Activated CD4-positive, alpha-beta T cell treated with anti-CD3 and anti-CD28 coated beads for 48 hours (primary cell): Measurements from ENCODE around the gene TGFBR2.
"Not testable (repeated sequence)": the region's sequence is repeated elsewhere in the genome, so short reads cannot be mapped to it uniquely, and the experiment has no call there.

Experiments
- DNase-seq: peaks from one replicate; pipeline ENCODE4 v3.0.0-alpha.2; 2020

TGFBR2 gene

DNA sequence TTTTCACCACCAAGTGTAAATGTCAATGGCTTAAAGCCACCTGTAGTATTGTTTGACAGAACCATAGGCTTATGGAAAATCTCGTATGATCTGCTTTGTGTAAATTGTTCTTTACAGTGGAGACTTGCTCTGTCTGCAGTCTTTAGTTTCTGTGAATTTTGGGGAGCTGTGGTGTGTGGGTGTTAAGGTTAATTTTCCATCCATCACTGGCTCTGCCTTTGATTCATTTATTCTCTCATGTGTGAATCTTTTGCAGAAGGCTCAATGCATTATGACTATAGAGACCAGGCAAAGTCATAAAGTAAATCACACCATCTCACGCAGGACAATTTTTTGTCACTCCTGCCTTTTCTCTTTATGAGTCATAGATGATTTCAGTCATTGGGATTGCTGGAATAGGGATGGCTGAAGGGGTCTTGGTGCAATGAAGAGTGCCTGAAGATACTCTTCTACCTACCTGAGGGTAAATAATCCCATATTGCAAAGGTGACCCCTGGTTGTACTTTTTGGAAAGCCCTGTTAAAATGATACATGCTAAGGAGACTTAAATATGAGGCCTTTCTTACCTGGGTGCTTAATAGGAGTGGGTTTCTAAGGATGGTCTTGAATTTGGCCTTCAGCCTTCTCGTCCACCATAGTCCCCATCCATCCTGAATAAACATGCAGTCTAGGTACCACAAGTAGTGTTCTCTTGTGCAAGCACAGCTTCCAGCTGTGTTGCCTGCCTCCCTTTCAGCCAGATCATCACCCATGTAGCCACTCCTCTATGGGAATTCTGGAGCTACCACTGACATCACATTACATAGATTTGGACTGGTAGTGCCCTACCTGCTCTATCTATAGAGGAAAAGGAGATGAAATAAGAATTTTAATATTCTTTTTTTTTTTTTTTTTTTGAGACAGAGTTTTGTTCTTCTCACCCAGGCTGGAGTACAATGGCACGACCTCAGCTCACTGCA is 14.3 kb downstream of the TGFBR2 start:
- peak; percentile 50 for DNase-seq

DNA sequence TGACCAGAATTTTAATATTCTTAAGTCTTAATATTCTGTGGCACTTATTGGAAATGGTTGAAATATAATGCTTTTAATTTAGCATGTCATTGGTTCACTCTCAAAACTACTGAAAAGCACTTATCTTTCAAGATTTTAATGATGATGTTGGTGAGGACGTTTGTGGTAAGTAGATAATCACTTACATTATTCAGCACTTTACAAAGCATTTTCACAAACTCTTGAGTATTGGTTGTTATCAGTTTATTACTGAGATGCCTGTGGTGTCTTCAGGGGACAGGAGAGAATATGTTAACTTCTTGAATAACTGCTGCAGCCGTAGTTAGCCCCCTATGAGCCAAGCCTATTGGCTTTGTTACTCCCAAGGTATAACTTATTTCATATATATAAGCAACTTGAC is 15.2 kb downstream of the TGFBR2 start:
- no peak for DNase-seq

DNA sequence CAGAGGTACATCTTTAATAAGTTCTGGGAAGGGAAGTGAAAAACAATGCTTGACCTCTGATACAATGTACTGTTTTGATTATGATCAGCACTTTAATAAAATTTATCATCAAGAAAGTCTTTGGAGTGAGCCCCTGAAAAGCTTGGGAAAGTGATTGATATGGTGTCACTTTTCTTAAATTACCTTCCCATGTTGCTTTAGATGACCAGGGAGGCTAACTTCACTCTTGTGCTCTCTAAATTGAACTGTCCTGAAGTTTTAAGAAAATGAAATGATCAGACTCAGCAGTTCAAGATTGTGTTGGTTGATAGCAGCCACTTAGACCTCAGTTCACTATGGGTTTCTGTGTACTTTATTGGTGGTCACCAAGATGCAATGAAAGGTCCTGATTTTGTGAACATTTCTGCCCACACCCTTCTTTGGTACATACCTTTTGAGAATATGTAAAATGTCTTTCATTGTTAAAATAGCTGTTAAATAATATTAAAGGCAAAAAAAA is 15.7 kb downstream of the TGFBR2 start:
- no peak for DNase-seq

DNA sequence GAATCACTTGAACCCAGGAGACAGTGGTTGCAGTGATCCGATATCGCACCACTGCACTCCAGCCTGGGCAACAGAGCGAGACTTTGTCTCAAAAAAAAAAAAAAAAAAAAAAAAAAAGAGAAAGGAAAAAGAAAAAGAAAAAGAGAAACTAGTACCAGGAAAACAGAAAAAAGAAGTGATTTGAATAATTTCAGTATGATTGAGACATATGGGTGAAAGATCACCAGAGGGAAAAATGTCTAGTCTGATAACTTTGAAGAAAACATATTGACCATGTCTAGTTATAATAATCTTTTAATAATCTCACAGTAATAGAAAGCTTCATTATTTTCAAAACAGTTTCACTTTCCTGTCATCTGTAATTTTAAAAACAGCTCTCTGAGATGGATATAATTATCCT is 16.4 kb downstream of the TGFBR2 start:
- no peak for DNase-seq

DNA sequence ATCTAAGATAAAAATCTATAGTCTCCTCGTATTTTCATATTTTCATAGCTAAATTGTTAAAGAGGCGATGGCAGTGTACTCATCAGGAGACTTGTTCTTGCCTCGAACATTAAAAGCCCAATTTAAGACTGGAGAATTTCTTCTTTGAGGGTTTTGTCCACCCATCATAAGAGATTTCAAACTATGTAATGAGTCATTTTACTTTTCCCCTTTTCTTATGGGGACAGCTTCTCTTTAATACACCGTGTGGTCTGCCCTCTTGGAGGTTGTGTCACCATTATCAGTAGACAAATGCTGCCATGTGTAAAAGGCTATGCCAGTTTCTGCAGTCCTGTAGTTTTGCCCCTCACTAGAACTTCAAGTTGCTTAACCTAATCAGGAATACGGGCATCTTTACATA is 16.9 kb downstream of the TGFBR2 start:
- no peak for DNase-seq

DNA sequence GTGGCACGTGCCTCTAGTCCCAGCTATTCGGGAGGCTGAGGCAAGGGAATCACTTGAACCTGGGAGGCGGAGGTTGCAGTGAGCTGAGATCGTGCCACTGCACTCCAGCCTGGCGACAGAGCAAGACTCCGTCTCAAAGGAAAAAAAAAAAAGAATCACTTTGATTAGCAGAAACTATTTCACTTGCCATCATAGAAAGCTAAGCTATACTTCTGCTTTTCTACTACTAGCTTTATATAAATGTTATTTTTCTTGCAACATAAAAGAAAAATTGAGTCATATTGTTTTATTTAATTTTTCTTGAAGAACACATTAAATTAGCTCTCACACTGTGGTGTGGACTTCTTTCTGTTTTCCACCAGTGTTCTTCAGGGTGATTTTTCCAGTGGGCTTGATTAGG is 18.1 kb downstream of the TGFBR2 start:
- not testable (repeated sequence) for DNase-seq

DNA sequence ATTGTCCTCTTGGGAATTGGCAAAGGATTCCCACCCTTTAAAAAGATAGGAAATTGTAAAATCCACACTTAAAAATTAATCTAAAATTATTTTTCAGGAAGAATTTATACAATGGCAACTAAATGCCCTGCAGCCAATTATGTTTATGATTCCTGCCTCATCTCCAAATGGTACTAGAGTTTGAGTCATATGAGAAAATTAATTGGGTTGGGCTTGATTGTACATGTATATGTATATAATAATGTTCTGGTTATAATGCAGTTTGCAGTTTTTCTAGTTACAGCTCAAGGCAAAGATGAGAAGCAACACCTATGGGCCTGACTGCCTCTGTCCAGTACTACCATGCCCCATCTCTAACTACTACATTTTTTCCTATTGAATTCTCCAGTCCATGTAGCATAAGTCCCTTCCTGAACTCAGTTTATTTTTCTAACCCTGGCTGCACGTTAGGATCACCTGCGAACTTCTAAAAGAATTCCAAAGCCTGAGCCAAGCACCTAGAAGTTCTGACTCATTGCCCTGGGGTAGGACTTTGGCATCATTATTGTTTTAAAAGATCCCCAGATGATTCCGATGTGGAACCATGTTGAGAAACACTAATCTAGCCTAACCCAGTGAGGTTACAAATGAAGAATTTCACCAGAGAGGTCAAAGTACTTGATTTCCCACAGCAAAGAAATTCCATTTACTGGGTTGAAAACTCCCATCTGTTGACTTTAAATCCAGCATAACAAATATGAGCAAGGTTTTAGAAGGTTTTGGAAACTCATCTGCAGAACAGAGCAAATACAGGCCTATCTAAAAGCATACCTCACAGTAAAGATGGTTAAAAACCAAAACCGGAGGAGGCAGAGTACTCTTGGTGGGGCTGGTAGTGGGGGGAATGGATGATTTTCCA is 19.4 kb downstream of the TGFBR2 start:
- DNase-seq = no peak

DNA sequence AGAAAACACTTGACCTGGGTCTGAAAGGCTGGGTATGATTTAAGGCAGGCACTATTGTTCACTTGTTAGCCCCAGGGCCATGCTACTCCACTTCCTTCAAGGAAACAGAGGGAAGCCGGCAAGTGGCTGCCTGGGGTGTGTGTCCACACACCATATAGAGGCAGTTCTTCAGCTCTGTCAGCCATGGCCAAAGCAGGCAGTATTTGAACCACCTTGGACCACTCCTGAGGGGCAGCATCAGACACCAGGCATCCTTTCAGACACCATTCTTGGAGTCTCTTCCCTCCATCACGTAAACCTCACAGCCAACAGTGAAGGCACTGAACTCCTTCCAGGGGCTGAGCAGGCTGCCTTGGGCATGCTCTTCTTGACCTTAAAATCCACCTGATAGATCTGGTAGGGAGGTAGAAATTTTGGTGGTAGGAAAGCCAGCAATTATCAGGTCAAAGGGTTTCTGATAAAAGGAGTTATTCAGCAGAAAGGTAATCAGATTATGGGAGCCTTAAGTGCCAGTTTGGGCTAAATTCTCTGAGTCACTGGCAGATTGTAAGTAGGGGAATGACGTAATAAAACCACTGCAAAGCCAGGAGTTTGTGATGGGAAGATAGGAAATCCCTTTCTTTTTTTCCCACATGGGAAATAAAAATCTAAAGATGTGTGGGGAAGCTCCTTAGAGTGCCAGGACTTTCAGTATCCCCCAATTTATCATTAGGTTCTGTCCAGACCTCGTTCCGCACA is 20.2 kb downstream of the TGFBR2 start:
- no peak for DNase-seq

DNA sequence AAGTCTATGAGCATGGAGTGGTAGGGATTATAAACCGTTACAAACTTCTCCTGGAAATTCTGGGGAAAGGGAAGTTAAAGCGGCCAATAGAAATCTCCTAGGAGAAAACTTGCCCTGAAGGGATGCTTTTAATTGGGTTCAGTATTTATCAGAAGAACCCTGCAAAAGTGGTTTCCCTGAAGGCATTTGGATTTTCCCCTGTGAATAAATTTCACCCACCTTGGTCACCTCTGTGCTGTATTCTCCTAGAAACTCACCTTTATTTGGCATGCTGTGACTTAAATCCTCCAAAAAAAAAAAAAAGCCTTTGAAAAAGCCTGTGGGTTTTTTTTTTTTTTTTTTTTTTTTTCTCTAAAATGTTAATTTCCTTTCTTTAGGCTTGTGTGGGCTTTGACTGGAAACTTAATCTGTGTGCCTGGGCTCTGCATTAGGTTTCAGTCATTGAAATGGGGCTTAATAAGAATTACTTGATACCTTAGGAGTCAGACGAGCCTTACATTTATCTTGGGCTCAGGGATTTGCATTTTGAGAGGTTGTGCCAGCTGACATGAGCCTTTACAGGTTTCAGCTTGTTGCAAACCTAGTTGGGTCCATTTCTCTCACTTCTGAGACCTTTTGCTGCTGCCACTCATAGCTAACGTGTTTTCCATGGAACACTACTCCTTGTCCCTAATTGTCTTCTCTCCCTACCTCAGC is 22.0 kb downstream of the TGFBR2 start:
- no peak for DNase-seq

DNA sequence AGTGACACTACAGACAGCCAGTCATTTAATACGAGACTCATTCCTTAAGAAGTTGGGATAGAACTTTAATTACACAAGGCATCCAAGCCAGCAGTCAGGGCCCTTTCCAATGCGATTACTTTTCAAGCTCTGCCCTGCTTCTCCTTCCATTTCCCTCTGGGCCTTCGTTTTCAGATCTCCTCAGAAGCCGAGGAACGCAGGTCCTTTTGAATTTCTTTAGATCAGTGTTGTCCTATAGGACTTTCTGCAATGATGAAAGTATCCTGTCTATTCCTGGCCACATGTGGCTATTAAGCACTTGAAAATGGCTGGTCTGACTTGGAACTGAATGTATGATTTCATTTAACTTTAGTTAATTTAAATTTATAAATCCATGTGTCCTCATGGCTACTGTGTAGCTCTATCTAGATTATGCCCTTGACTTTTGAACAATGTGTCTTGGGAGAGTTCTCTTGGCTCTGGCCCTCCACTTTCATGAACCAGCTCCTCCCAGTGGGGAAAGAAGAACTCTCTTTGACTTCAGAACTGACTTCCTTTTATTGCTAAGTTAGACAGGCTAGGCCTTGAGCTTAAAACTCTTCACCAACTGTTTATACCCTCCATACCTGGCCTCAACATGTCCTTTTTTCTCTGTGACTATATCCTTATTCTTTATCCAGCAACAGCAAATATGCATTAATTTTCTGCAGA is 22.6 kb downstream of the TGFBR2 start:
- no peak for DNase-seq

DNA sequence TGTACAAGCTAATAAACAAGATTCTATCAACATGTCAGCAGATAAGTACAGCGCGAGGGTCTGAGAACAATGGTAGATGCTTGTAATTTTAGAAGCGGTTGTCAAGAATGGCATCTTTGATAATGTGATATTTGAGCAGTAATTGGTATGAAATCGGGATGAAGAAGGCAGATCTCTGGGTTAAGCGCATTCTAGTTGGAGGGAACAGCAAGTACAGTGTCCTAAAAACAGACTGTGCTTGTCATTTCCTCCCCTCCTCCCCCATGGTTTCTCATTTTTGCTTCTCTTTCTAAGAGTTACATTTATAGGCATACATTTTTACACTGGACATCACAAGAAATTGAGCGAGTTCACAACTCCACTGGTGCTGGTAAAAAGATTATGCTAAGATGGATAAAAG is 23.3 kb downstream of the TGFBR2 start:
- no peak for DNase-seq

DNA sequence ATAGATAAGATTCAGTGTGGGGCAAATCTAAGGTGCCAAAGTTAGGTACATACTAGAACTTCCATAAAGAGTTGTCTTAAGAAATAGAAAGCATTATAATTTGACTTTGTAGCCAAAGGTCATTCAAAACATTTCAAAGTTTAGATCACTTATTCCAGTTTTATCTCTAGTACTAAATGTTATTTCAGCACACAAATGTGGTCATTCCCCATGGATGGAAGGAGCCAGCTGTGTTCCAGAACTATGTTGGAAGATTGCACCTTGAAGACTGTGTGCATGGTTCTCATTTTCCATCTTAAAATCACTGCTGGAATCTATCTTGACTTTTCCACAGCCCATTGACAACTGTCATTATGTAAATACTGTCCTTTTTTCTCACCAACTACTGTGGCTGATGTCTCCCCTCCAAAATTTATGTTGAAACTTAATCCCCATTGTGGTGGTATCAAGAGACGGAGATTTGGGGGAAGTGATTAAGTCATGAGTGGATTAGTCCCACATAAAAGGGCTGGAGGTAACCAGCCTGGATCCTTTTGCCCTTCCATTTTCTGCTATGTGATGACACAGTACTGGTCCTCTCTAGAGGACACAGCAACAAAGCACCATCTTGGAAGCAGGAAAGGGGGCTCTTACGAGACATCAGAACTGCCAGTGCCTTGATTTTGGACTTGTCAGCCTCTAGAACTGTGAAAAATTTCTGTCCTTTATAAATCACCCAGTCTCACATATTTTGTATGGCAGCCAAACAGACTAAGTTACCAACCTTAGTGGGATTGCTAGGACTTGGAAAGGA is 24.0 kb downstream of the TGFBR2 start:
- no peak for DNase-seq

DNA sequence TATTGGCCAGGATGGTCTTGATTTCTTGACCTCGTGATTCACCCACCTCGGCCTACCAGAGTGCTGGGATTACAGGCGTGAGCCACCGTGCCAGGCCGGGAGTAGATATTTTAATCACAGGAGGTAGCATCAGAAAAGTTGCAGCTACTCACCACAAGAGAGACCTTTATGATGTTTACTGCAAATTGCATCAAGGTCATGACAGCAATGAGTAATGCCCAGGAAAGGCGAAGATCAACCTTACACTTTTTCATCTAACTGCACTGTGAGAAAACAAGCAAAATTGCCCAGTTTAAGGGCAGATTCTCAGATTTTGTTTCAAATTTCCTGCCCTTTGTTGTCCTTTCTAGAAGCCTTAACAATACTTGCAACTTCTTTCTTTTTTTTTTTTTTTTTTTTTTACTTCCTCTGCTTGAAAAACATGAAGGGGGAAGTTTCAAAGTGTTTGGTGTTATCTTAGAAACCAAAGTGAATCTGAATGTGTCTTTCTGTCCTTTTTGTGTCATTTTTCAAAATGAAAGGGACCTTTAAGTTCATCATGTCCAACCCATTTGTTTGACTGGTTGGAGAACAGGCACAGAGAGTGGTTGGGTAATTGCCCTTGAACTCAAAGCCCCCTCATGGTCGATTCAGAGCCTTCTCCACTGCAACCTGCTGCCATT is 25.0 kb downstream of the TGFBR2 start:
- DNase-seq = peak; percentile 75

DNA sequence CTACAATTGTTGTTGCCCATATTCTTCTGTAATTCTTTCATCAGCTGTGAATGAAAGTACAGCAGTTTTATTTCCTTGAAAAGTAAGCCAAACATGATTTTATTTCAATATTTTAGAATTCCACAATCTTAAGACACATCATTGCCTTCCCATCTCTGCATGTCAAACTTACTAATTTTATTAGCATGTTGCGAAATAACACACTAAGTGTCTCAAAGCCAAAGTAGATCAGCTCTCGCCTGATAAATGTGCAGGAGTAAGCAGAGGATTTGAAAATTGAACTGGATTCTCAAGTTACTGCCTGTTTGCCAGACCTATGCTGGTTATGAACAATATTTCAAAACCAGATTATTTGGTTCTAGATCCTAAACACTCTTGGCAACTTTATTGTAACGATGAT is 25.7 kb downstream of the TGFBR2 start:
- DNase-seq = no peak

DNA sequence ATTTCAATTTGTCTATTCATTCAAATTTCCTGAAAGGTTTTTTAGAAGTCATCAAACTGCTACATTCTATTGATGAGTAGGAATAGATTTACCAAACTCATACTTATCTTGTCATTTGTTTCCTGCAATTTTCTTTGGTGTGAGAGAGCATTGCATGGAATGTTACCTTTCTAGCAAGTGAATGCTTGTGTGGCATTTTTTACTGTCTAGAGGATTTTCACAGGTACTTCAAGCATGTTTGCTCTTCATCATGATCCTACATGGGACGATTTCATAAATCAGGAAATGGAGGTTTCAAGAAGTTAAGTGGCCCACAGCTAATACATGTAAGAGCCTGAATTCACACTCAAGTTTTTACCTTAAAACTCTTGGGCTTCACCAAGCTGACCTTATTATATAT is 26.1 kb downstream of the TGFBR2 start:
- no peak for DNase-seq

DNA sequence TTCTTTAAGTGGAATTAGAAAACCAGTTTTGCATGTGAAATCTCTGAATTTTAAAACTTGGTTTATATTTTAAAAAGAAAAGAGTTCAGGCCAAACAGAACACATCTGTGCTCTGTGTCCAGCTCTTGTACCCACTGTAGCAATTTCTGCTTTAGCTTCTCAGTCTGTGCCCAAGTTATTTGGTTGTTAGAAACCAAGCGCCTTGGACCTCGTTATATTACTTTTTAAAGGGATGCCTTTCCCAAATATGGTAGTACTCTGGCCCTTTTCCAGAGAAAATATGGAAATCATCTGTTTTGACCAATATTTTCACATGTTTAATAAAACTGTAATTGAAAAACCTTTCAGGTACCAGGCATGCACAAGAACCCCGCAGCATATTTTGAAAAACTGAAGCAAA is 27.3 kb downstream of the TGFBR2 start:
- DNase-seq = no peak

DNA sequence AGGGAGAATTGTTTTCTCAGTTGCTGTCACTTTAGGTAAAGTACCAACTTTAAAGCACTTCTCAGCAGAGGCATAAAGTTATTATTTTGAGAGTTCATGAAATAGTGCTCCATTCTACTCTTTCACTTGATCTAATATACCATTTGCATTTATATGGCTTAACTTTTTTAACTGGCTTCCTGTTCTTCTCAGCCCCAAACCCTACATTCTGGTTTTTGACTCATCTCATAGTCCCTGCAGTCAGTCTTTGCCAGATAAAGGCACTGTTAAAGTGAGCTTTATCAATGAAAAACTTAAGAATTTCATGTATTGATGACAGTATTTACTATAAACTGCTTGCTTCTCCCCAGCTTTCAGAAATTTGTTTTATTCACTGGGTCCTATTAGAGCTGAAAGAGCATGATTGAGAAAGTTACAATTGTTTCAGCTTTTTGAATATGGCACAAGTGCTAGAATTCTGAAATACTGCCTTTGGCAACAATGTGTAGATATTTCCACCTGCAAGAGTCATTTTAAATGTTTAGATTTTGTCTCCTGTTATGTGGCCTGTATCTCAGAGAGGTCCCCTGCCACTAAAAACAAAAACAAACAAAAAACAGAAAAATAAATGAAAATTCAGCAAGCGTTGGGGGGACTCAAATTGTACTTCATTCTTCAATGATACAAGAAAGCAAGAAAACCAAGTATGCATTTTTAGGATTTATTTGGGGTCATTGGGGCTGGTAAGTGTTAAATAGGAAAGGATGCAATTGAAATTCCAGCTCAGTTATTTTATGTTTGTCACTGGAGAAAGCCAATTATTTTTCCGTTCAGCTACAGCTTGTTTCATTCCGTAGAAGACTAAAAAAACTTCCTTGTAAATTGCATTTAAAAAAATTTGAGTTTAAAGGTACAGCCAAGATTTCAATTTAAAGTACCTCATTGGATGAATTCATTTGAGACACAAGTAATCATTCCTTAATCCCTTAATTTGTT is 28.6 kb downstream of the TGFBR2 start:
- DNase-seq = no peak

DNA sequence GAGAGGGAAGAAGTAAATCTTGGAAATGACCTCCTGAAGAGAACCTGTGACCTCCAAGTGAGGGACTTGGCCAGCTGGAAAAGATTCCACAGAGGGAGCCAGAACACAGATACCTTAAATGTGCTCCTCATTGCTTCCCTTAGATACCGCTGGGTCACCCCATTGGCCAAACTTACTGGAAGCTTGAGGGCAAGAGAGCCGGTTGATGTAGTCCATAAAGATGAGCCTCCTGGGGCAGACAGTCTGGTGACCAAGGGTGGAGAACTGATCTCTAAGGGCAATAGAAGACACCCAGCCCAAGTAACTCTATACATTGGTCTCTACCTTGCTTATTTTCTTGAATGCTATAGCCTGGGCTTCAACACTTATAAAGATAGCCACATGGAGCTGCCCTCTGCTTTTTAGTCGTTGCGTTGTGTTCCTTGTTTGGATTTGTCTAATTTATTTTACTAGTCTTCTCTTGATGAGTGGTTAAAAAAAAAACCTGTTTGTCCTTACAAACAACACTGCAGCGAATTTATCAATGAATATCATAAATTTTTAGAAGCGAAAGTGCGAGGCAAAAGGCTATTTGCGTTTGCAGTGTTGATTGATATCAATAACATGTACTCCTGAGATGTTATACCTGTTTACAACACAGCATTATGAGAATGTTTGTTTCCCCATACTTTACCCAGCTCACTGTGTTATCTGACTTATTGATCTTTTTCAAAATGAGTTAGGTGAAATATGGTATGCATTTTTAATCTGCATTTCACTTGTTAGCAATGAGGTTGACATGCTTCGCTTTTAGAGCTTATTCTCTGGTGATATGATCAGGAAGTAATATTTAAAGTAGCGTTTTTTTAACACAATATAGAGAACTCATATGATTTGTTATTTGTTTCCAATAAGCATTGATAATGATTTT is 31.2 kb downstream of the TGFBR2 start:
- no peak for DNase-seq
